Osteoblast (primary cell): ENCODE measurements around the gene KRTAP19-5. TPM values are rescaled to one million over a fixed set of nuclear protein-coding genes. Genes with fewer than 3 reads are reported as not detected.

Experiments
- DNase-seq: peaks from one replicate; pipeline ENCODE4 v3.0.0; 2011; ENCODE audit warnings: low spot score, mixed read lengths; ENCODE audit not compliant: insufficient read length; ENCODE audit errors: missing footprints
- H2AFZ ChIP-seq: 2 replicates; pipeline ENCODE4 v1.6.0; 2011; ENCODE audit warnings: mild to moderate bottlenecking, low read length
- H3K27ac ChIP-seq: 2 replicates; pipeline ENCODE4 v1.5.1; 2011; ENCODE audit warnings: mild to moderate bottlenecking, low read depth, low read length, moderate library complexity
- H3K27me3 ChIP-seq: 2 replicates; pipeline ENCODE4 v1.6.0; 2012; ENCODE audit warnings: mild to moderate bottlenecking, control low read depth, inconsistent platforms, low read length, moderate library complexity; ENCODE audit not compliant: insufficient read depth
- H3K36me3 ChIP-seq: 2 replicates; pipeline ENCODE4 v1.5.1; 2011; ENCODE audit warnings: mild to moderate bottlenecking, low read length, control low read depth, moderate library complexity; ENCODE audit not compliant: insufficient read depth
- H3K4me1 ChIP-seq: 2 replicates; pipeline ENCODE4 v1.5.1; 2011; ENCODE audit warnings: mild to moderate bottlenecking, low read length, control low read depth, moderate library complexity; ENCODE audit not compliant: insufficient read depth
- H3K4me2 ChIP-seq: 2 replicates; pipeline ENCODE4 v1.6.0; 2011; ENCODE audit warnings: mild to moderate bottlenecking, low read length; ENCODE audit not compliant: insufficient read depth
- H3K4me3 ChIP-seq: fragments of 200-600 bp; sonication (generic); 3 replicates; pipeline ENCODE4 v1.5.1; 2012; ENCODE audit warnings: mild to moderate bottlenecking, low read length, inconsistent platforms; ENCODE audit not compliant: insufficient read depth
- H3K79me2 ChIP-seq: 2 replicates; pipeline ENCODE4 v1.6.0; 2012; ENCODE audit warnings: mild to moderate bottlenecking, low read length, control low read depth, inconsistent platforms; ENCODE audit not compliant: insufficient read depth
- H3K9me3 ChIP-seq: 2 replicates; pipeline ENCODE4 v1.5.1; 2011; ENCODE audit warnings: low read depth, low read length, control low read depth
- H4K20me1 ChIP-seq: 2 replicates; pipeline ENCODE4 v1.6.0; 2012; ENCODE audit warnings: mild to moderate bottlenecking, low read length, control low read depth; ENCODE audit not compliant: insufficient read depth
- CTCF ChIP-seq: IDR thresholded peaks from 2 replicates; pipeline ENCODE4 v1.5.1; 2011; ENCODE audit warnings: mild to moderate bottlenecking, low read depth, low read length, moderate library complexity; ENCODE audit errors: extremely low read depth
- total RNA-seq: library from RNA; depleted of rRNA; stranded (reverse); fragments of >200 nt; gene quantifications from 2 replicates; pipeline ENCODE4 v1.2.3, GENCODE V29; 2012

KRTAP19-5 gene
- total RNA-seq, 1 donor = not detected

- no peak for TF ChIP-seq CTCF
- peaks cover 5% of the 10 kb centered on the region for H3K9me3 ChIP-seq
- H3K27me3 ChIP-seq = no peaks in the 10 kb centered on the region
These were observed 4.9 kb downstream of the KRTAP19-5 start, which contains the start of gene KRTAP19-4 for GRCh38 chr21:30497065-30497464. Gene KRTAP19-4, minus strand, starts transcription at chr21:30497165. Its CDS starts 55 bp downstream, at chr21:30497110.

GRCh38 chr21:30491963-30492428 lies 9.9 kb downstream of the KRTAP19-5 start, which contains the start of gene KRTAP19-3:
Gene KRTAP19-3, minus strand, starts transcription at chr21:30492013. Its CDS starts 56 bp downstream, at chr21:30491957.
- Histone ChIP-seq H3K27me3 (no peaks in the 10 kb centered on the region), H3K27ac (no peak within 1 kb of the TSS), H4K20me1 (no peaks in the 10 kb centered on the region), H2AFZ (no peak within 1 kb of the TSS), H3K9me3 (peaks cover 8% of the 10 kb centered on the region), H3K4me3 (no peak within 1 kb of the TSS), H3K4me1 (no peaks in the 10 kb centered on the region), H3K4me2 (no peak within 1 kb of the TSS), H3K79me2 (no peaks in the 10 kb centered on the region), H3K36me3 (no peaks in the 10 kb centered on the region)
- no peak for TF ChIP-seq CTCF
- DNase-seq = no peak

More at GRCh38 chr21:30497065-30497464, 4.9 kb downstream of the KRTAP19-5 start, which contains the start of gene KRTAP19-4:
- Histone ChIP-seq H3K36me3 (no peaks in the 10 kb centered on the region), H3K4me3 (no peak within 1 kb of the TSS), H3K4me2 (no peak within 1 kb of the TSS), H2AFZ (no peak within 1 kb of the TSS), H3K79me2 (no peaks in the 10 kb centered on the region), H3K27ac (no peak within 1 kb of the TSS), H3K4me1 (no peaks in the 10 kb centered on the region), H4K20me1 (no peaks in the 10 kb centered on the region)
- DNase-seq = no peak

GRCh38 chr21:30487336-30487735 lies 14.6 kb downstream of the KRTAP19-5 start, which contains the start of gene KRTAP19-2:
Gene KRTAP19-2, minus strand, starts transcription at chr21:30487436. Its CDS starts 88 bp downstream, at chr21:30487348.
- H3K4me3 ChIP-seq = no peak within 1 kb of the TSS
- no peak within 1 kb of the TSS for H3K27ac ChIP-seq
- DNase-seq = no peak
- no peak within 1 kb of the TSS for H2AFZ ChIP-seq
- H3K36me3 ChIP-seq = no peaks in the 10 kb centered on the region
- H3K4me1 ChIP-seq = no peaks in the 10 kb centered on the region
- H3K79me2 ChIP-seq = no peaks in the 10 kb centered on the region
- H3K9me3 ChIP-seq = peaks cover 9% of the 10 kb centered on the region
- H3K27me3 ChIP-seq = no peaks in the 10 kb centered on the region
- no peak within 1 kb of the TSS for H3K4me2 ChIP-seq
- TF ChIP-seq CTCF = no peak
- no peaks in the 10 kb centered on the region for H4K20me1 ChIP-seq

GRCh38 chr21:30486180-30486579 lies 15.8 kb downstream of the KRTAP19-5 start:
- H2AFZ ChIP-seq = no peak overlapping the region
- H3K9me3 ChIP-seq = peaks cover 4% of the 10 kb centered on the region
- TF ChIP-seq CTCF = no peak
- H3K79me2 ChIP-seq = no peaks in the 10 kb centered on the region
- no peak for DNase-seq
- no peaks in the 10 kb centered on the region for H3K4me1 ChIP-seq
- no peaks in the 10 kb centered on the region for H3K36me3 ChIP-seq
- no peak overlapping the region for H3K4me3 ChIP-seq
- no peak overlapping the region for H3K27ac ChIP-seq
- no peaks in the 10 kb centered on the region for H3K27me3 ChIP-seq
- H4K20me1 ChIP-seq = no peaks in the 10 kb centered on the region
- no peak overlapping the region for H3K4me2 ChIP-seq
